Brain microvascular endothelial cell (primary cell): Measurements from ENCODE around the gene MAP4K1.

Experiments
- DNase-seq: peaks from one replicate; pipeline ENCODE4 v3.0.0-alpha.2; 2020
- H3K27ac ChIP-seq: fragments of 250-450 bp; sonication (Bioruptor Pico); 2 replicates; pipeline ENCODE4 v1.5.1; 2020; ENCODE audit warnings: mild to moderate bottlenecking, moderate library complexity
- H3K27me3 ChIP-seq: fragments of 250-450 bp; sonication (Bioruptor Pico); replicated peaks from 2 replicates; pipeline ENCODE4 v1.5.1; 2020; ENCODE audit warnings: mild to moderate bottlenecking
- H3K36me3 ChIP-seq: fragments of 250-450 bp; sonication (Bioruptor Pico); replicated peaks from 2 replicates; pipeline ENCODE4 v1.5.1; 2020; ENCODE audit warnings: mild to moderate bottlenecking
- H3K4me3 ChIP-seq: 2 replicates; pipeline ENCODE4 v1.5.1; 2011; ENCODE audit warnings: low read depth, mild to moderate bottlenecking, control low read depth, low read length, moderate library complexity
- in situ Hi-C: cut with HindIII; loops from 2 replicates; pipeline ENCODE4 v1.10.0; 2017; ENCODE audit warnings: low sequenced_read_pairs, low pct_ligation_motif_present
- TF ChIP-seq, protein P1 (sequence below): IDR thresholded peaks from 2 replicates; pipeline ENCODE4 v1.5.1; 2011; ENCODE audit warnings: low read depth, mild to moderate bottlenecking, moderate library complexity, low read length, control low read depth, inconsistent platforms; ENCODE audit errors: missing control alignments

The MAP4K1 gene

GRCh38 chr19:38617764-38618589 lies at the start of gene MAP4K1:
Gene MAP4K1, minus strand, starts transcription at chr19:38617953. Its CDS starts 58 bp downstream, at chr19:38617895.
- Histone ChIP-seq H3K36me3 (peaks cover 16% of the 10 kb centered on the region), H3K4me3 (peak within 1 kb of the TSS; percentile 99), H3K27ac (peak within 1 kb of the TSS; percentile 38), H3K27me3 (no peaks in the 10 kb centered on the region)
- DNase-seq: no peak
- in situ Hi-C loops: no loop called here
- TF ChIP-seq, protein P1, sequence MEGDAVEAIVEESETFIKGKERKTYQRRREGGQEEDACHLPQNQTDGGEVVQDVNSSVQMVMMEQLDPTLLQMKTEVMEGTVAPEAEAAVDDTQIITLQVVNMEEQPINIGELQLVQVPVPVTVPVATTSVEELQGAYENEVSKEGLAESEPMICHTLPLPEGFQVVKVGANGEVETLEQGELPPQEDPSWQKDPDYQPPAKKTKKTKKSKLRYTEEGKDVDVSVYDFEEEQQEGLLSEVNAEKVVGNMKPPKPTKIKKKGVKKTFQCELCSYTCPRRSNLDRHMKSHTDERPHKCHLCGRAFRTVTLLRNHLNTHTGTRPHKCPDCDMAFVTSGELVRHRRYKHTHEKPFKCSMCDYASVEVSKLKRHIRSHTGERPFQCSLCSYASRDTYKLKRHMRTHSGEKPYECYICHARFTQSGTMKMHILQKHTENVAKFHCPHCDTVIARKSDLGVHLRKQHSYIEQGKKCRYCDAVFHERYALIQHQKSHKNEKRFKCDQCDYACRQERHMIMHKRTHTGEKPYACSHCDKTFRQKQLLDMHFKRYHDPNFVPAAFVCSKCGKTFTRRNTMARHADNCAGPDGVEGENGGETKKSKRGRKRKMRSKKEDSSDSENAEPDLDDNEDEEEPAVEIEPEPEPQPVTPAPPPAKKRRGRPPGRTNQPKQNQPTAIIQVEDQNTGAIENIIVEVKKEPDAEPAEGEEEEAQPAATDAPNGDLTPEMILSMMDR: no peak

DNA sequence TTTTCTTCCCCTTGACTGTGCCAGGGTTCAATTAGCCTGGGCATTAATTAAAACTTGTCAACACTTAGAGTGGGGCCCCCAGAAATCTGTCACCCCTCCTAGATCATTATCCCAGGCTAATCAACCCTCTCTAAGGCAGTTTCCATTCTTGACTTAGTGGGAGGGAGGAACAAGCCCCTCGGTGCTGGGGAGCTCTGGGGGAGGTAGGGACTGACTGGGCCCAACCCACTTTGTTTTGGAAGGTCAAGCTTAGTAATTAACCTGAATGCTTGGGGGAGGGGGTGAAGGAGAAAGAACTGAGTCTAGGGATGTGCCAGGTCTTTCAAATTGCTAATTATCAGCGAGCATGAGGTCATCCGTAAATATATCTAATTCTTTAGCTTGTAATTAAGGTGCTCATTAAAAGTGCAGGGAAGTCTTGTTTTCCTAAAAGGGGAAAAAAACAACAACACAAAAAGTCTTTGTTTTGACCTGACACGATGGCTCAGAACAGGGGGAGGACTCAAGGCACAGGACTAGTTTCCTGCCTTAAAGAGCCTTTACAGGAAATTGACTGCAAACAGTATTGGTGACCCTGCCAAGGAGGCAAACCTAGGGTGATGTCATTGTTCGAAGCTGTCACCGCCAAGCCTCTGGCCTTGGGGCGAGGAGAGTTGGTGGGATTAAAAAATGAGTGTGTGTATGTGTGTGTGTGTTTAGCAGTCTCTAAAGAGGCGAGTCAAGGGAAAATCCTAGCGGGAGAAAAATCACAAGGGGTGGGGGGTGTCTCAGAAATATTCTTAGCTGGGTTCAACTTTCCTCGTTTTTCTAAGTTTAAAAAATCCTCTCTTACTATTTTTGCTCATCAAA lies 49.1 kb upstream of the MAP4K1 start:
- TF ChIP-seq, protein P1: no peak
- peak overlapping the region; percentile 78 for H3K27ac ChIP-seq
- no peaks in the 10 kb centered on the region for H3K27me3 ChIP-seq
- in situ Hi-C loops: no loop called here
- H3K36me3 ChIP-seq: no peaks in the 10 kb centered on the region
- DNase-seq: peak; percentile 63
- no peak overlapping the region for H3K4me3 ChIP-seq

- no peak overlapping the region for H3K4me3 ChIP-seq
- no peaks in the 10 kb centered on the region for H3K27me3 ChIP-seq
- in situ Hi-C loops: no loop called here
- H3K27ac ChIP-seq: peak overlapping the region; percentile 78
- H3K36me3 ChIP-seq: no peaks in the 10 kb centered on the region
- TF ChIP-seq, protein P1: no peak
- DNase-seq: no peak
Observed at GRCh38 chr19:38665950-38666662, 48.4 kb upstream of the MAP4K1 start.

- H3K27ac ChIP-seq: peak overlapping the region; percentile 78
- TF ChIP-seq, protein P1: no peak
- no peak overlapping the region for H3K4me3 ChIP-seq
- no peaks in the 10 kb centered on the region for H3K27me3 ChIP-seq
- in situ Hi-C loops: no loop called here
- DNase-seq: no peak
- H3K36me3 ChIP-seq: no peaks in the 10 kb centered on the region
Observed at GRCh38 chr19:38665219-38665931, 47.6 kb upstream of the MAP4K1 start.

DNA sequence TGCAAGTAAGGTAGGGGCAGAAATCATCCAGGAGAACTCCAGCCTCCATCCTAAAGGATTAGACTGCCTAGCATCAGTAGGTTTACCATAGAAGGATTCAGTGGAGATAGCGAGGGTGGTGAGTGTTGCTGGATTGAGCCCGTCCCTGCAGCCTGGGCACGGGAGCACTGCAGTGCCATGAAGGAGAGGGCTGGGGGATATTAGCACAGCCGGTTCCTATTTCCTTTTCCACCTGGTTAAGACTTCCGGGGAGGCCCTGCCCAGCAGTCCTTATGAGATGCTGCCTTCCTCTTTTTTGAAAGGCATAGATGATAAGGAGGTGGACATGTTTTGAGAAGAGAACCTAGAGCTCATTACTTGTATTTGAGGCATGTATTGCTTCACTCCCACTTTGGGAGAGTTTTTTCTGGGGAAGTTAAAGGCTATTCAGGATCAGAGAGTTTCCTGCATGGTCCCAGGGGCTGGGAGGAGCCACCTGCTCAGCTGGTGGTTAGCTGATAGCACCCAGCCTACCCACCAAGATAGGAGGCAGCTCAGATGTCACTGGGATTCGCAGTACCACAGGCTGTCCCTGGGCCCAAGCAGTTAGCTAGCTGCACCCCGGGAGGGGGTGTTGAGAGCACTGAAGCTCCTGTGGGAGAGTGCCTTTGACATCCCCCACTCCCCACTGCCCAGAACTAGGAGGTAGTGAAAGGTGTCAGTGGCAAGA lies 46.9 kb upstream of the MAP4K1 start:
- Histone ChIP-seq H3K36me3 (no peaks in the 10 kb centered on the region), H3K27me3 (no peaks in the 10 kb centered on the region), H3K4me3 (no peak overlapping the region), H3K27ac (no peak overlapping the region)
- DNase-seq: no peak
- in situ Hi-C loops: no loop called here
- TF ChIP-seq, protein P1: no peak
